Measurements from ENCODE around the gene PDHA1.

PDHA1 gene

DNA sequence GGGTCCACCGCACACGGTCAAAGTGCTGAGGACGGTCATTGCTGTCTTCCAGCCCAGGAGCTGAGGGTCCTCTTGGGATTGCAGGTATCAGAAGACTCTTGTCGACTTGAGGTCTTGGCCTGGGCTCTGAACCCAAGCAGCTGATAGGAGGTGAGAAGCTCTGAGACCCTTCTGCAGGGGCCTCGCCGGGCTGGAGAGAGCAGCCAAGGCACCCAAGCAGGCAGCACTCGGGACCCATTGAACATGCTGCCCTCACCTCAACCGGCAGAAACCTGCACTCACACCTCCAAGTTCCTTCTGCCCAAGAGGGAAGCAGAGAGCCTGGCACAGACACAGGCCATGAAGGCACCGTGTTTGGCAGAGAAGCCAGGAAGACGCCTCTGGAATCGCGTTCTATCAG, 34.1 kb downstream of the PDHA1 start:
- DNase-seq = no peak

DNA sequence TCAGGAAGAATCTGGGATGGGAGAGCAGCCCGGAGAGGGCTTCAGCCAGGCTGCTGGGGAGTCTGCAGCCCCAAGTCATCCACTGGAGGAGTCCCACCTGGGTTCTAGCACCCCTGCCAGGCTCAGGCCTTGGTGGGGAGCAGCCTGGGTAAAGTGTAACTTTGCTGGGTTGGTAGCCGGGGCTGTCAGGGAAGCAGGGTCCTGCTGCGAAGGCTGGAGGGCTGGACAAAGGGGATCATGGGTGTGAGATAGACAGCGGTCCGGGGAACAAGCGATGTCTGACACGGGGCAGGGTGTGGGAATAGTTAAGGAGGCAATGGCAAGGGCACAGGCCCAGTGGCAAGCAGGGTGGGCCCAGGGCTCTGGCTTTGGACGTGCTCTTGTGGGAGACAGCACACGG, 37.6 kb downstream of the PDHA1 start:
- DNase-seq = no peak

GRCh38 chrX:19382555-19383145, 38.9 kb downstream of the PDHA1 start:
- no peak for DNase-seq

GRCh38 chrX:19386679-19387078, 43.0 kb downstream of the PDHA1 start:
- no peak for DNase-seq

DNA sequence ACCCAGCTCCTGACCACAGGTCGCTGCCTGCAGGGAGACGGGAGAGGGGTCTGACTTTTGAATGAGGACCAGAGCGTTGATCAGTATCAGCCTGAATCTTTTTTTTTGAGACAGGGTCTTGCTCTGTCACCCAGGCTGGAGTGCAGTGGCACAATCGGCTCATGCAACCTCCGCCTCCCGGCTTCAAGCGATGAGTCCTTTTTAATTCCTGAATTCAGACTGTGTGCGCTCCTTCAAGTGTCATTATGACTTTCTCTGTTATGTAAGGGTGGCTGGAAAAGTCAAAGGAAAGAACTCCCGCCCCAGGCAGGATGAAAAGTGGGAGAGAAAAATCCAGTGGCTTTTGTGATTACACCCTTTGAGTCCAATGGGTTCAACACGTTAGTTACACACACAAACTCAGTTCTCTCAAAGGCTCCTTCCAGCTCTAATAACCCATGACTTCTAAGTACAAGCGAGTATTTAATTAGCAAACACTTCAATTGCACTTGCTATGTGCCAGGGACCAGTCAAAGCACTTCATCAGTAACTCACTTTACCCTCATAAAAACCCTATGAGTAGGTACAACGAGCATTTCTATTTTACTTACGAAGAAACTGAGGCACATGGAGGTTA, 44.4 kb downstream of the PDHA1 start:
- DNase-seq = no peak

- no peak for DNase-seq
Observed at GRCh38 chrX:19388741-19389140, 45.0 kb downstream of the PDHA1 start.

GRCh38 chrX:19389227-19389845, 45.6 kb downstream of the PDHA1 start:
- no peak for DNase-seq

- DNase-seq = no peak
Observed at GRCh38 chrX:19392078-19392477, 48.4 kb downstream of the PDHA1 start.

DNA sequence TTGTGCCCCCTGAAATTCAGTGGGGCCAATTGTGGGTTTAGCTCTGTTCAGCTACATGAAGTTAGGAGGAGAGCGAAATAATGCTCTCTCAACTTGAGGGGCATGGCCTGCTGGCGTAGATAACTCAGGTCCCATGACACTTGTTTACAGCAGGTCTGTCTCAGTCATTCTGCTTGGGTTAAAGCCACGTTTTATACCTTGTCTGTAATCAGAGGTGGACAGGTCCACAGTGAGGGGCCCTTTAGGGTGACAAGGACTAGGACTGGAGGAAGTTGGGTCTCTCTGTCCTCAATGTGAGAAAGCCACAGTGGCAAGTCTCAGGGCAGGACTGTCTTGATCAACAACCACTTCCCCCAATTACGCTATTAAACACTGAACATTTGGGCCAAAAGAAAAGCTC, 49.0 kb downstream of the PDHA1 start:
- no peak for DNase-seq

DNA sequence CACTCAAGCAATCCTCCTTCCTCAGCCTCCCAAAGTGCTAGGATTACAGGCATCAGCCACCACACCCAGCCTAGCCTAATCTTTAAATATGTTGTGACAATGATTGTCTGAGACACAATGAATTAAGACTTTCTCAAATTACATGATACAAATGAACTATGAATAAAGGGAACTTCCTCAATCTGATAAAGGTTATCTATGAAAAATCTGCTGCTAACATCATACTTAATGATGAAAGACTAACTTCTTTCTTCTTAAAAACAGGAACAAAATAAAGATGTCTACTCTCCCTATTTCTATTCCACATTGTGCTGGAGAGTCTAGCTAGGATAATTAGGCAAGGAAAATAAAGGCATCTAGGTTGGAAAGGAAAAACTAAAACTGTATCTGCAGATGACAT, 60.0 kb downstream of the PDHA1 start:
- DNase-seq = no peak

DNA sequence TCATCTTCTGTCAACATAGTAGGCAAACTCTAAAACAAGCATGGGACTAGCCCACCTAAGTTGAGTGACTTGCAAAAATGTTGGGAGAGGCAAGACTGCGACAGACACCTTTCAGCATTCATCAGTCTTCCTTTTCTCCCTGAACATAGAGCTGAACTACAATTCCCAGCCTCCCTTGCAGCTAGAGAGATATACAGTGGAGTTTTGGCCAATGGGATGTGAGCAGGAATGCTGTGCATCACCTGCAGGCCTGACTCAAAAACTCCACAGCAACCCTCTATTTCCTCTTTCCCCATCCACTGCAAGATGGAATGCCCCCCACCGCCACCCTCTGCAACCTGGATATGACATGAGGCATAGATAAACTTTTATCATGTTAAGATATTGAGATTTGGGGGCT, 66.5 kb downstream of the PDHA1 start:
- DNase-seq = no peak

Data from NK-92 treated with Interleukin-12 subunit alpha and Interleukin-12 subunit beta, amount 100 ng/mL, for 24 hours (cell line).